Natural killer cell (primary cell): ENCODE data around the gene BASP1. TPM values are rescaled to one million over a fixed set of nuclear protein-coding genes. Genes with fewer than 3 reads are reported as not detected.

Experiments used
- ATAC-seq, 3 donors: fragments of 150-1000 bp in 2 of 3; fragments of 200-7000 bp in 1 of 3; cut with Tn5 transposase; 1 replicate in 1 of 3; 2 replicates in 2 of 3; pipeline ENCODE4 v1.10.0; 2021; ENCODE audit warnings: mild to moderate bottlenecking in 2 of 3, moderate library complexity in 2 of 3
- DNase-seq, 2 donors: peaks; one replicate each; pipeline versions ENCODE4 v3.0.0 to v3.0.0-alpha.2; 2013 to 2021; ENCODE audit warnings: mixed read lengths in 1 of 2
- H3K27ac ChIP-seq: one replicate; pipeline ENCODE4 v1.5.1; 2013; ENCODE audit warnings: mild to moderate bottlenecking, low read length
- H3K27me3 ChIP-seq: one replicate; pipeline ENCODE4 v1.6.1; 2013; ENCODE audit warnings: low read length; ENCODE audit not compliant: control insufficient read depth, insufficient read depth
- H3K36me3 ChIP-seq: one replicate; pipeline ENCODE4 v1.6.1; 2013; ENCODE audit warnings: low read length; ENCODE audit not compliant: control insufficient read depth, insufficient read depth
- H3K4me1 ChIP-seq: one replicate; pipeline ENCODE4 v1.6.1; 2013; ENCODE audit warnings: low read length; ENCODE audit not compliant: control insufficient read depth, insufficient read depth
- H3K4me3 ChIP-seq: one replicate; pipeline ENCODE4 v1.5.1; 2013; ENCODE audit warnings: low read length
- H3K9me3 ChIP-seq: one replicate; pipeline ENCODE4 v1.6.1; 2013; ENCODE audit warnings: low read length; ENCODE audit not compliant: control insufficient read depth, insufficient read depth
- H3K27ac Mint-ChIP-seq, 2 donors: one replicate each; pipeline ENCODE4 v1.8.0; 2022; ENCODE audit warnings: mild to moderate bottlenecking in 2 of 2, mixed read lengths in 2 of 2, moderate library complexity in 1 of 2
- H3K27me3 Mint-ChIP-seq, 2 donors: one replicate each; pipeline ENCODE4 v1.8.0; 2022; ENCODE audit warnings: low read depth in 2 of 2, mixed read lengths in 2 of 2
- H3K36me3 Mint-ChIP-seq: one replicate; pipeline ENCODE4 v1.8.0; 2022; ENCODE audit warnings: mixed read lengths
- H3K4me1 Mint-ChIP-seq, 2 donors: one replicate each; pipeline ENCODE4 v1.8.0; 2022; ENCODE audit warnings: mixed read lengths in 2 of 2
- H3K4me3 Mint-ChIP-seq: one replicate; pipeline ENCODE4 v1.8.0; 2022; ENCODE audit warnings: mild to moderate bottlenecking, moderate library complexity, mixed read lengths
- H3K9me3 Mint-ChIP-seq, 2 donors: one replicate each; pipeline ENCODE4 v1.8.0; 2022; ENCODE audit warnings: mixed read lengths in 2 of 2
- CTCF ChIP-seq: fragments of 200-600 bp; IDR thresholded peaks from one replicate; pipeline ENCODE4 v1.8.0; 2022; ENCODE audit warnings: antibody characterized with exemption
- WGBS: methylation state at CpG from one replicate; pipeline ENCODE4 v1.1.7; 2013; ENCODE audit warnings: missing lambda C conversion rate; ENCODE audit not compliant: insufficient coverage; 5-methylcytosine and 5-hydroxymethylcytosine counted together
- intact Hi-C: fragments of 100-400 bp; cut with micrococcal nuclease; formaldehyde crosslinking; loops from one replicate; pipeline ENCODE4 v1.14.2; 2022
- total RNA-seq, 4 donors: library from RNA; stranded (reverse); fragments of 120-200 nt in 1 of 4; gene quantifications; one replicate each; pipeline versions ENCODE4 v1.2.3 to v1.2.4, GENCODE V29; 2013 to 2022

Gene BASP1
- total RNA-seq, 3 donors from 2014 or later (not counting 1 experiment from before 2014, with no cell fraction given), result 1.3 to 10.7 (median 2.5) TPM

GRCh38 chr5:17216176-17216973, 1.1 kb upstream of the BASP1 start:
- H3K9me3 ChIP-seq, result no peaks in the 10 kb centered on the region
- no peaks in the 10 kb centered on the region for H3K27me3 ChIP-seq
- H3K27ac ChIP-seq, result no peak overlapping the region
- intact Hi-C loops, result no loop called here
- WGBS, result 2% methylated on average over 59 of the region's 59 CpGs
- no peaks in the 10 kb centered on the region for H3K36me3 Mint-ChIP-seq
- peak in 2 of 3 donors; percentile 41 to 53 for ATAC-seq
- peak overlapping the region; percentile 74 for H3K4me3 Mint-ChIP-seq
- H3K27ac Mint-ChIP-seq, result peak overlapping the region in 1 of 2 donors; percentile 36
- no peaks in the 10 kb centered on the region for H3K9me3 Mint-ChIP-seq
- peak in 1 of 2 donors; percentile 54 for DNase-seq
- peaks cover 23% of the 10 kb centered on the region for H3K4me1 ChIP-seq
- TF ChIP-seq CTCF, result no peak
- no peaks in the 10 kb centered on the region for H3K36me3 ChIP-seq
- H3K27me3 Mint-ChIP-seq, result peaks cover 17 to 20% of the 10 kb centered on the region in 2 donors
- peak overlapping the region; percentile 35 for H3K4me3 ChIP-seq
- H3K4me1 Mint-ChIP-seq, result peaks cover 0 to 18% of the 10 kb centered on the region in 2 donors

- no peak overlapping the region for H3K27ac ChIP-seq
- Mint-ChIP-seq H3K9me3 (no peaks in the 10 kb centered on the region), H3K27ac (peak overlapping the region in 1 of 2 donors; percentile 36), H3K27me3 (peaks cover 17 to 20% of the 10 kb centered on the region in 2 donors), H3K4me3 (peak overlapping the region; percentile 74), H3K36me3 (no peaks in the 10 kb centered on the region), H3K4me1 (peaks cover 0 to 18% of the 10 kb centered on the region in 2 donors)
- WGBS, result under 1% methylated on average over 22 of the region's 22 CpGs
- H3K9me3 ChIP-seq, result no peaks in the 10 kb centered on the region
- DNase-seq, result no peak
- H3K36me3 ChIP-seq, result no peaks in the 10 kb centered on the region
- H3K4me1 ChIP-seq, result peaks cover 23% of the 10 kb centered on the region
- peak overlapping the region; percentile 35 for H3K4me3 ChIP-seq
- no peak for ATAC-seq
- intact Hi-C loops, result no loop called here
- TF ChIP-seq CTCF, result no peak
- H3K27me3 ChIP-seq, result no peaks in the 10 kb centered on the region
Observed at GRCh38 chr5:17216974-17217492, 398 bp upstream of the BASP1 start.

- Mint-ChIP-seq H3K27me3 (peaks cover 17 to 20% of the 10 kb centered on the region in 2 donors), H3K4me3 (peak overlapping the region; percentile 52), H3K9me3 (no peaks in the 10 kb centered on the region), H3K27ac (no peak overlapping the region), H3K4me1 (peaks cover 0 to 18% of the 10 kb centered on the region in 2 donors), H3K36me3 (no peaks in the 10 kb centered on the region)
- Histone ChIP-seq H3K4me3 (peak overlapping the region; percentile 56), H3K9me3 (no peaks in the 10 kb centered on the region), H3K27me3 (no peaks in the 10 kb centered on the region), H3K27ac (no peak overlapping the region), H3K36me3 (no peaks in the 10 kb centered on the region), H3K4me1 (peaks cover 23% of the 10 kb centered on the region)
- 1% methylated on average over 45 of the region's 45 CpGs for WGBS
- no peak for TF ChIP-seq CTCF
- intact Hi-C loops, result no loop called here
- ATAC-seq, result peak in 1 of 3 donors; percentile 52
- no peak for DNase-seq
Observed at GRCh38 chr5:17218353-17219005, 1.0 kb downstream of the BASP1 start.
